Ishikawa (cell line): Measurements from ENCODE around the gene TEX48.

Source experiments
- CEBPB ChIP-seq: IDR thresholded peaks from 2 replicates; pipeline ENCODE4 v1.6.1; 2012
- CREB1 ChIP-seq: IDR thresholded peaks from 2 replicates; pipeline ENCODE4 v1.6.1; 2012; ENCODE audit warnings: low read depth
- EGR1 ChIP-seq: IDR thresholded peaks from 2 replicates; pipeline ENCODE4 v1.6.1; 2012
- EP300 ChIP-seq: IDR thresholded peaks from 2 replicates; pipeline ENCODE4 v1.6.1; 2012; ENCODE audit warnings: borderline replicate concordance
- FOXM1 ChIP-seq: IDR thresholded peaks from 2 replicates; pipeline ENCODE4 v1.6.1; 2012; ENCODE audit warnings: low read depth, borderline replicate concordance
- NFIC ChIP-seq: IDR thresholded peaks from 2 replicates; pipeline ENCODE4 v1.6.1; 2012
- RAD21 ChIP-seq: IDR thresholded peaks from 2 replicates; pipeline ENCODE4 v1.6.1; 2012; ENCODE audit warnings: low read depth
- TAF1 ChIP-seq: IDR thresholded peaks from 2 replicates; pipeline ENCODE4 v1.6.1; 2012; ENCODE audit warnings: low read depth, mild to moderate bottlenecking
- TCF12 ChIP-seq: IDR thresholded peaks from 2 replicates; pipeline ENCODE4 v1.6.1; 2012; ENCODE audit warnings: low read depth
- TEAD4 ChIP-seq: IDR thresholded peaks from 2 replicates; pipeline ENCODE4 v1.6.1; 2012
- YY1 ChIP-seq: IDR thresholded peaks from 2 replicates; pipeline ENCODE4 v1.6.1; 2012; ENCODE audit warnings: low read depth
- ZBTB7A ChIP-seq: IDR thresholded peaks from 2 replicates; pipeline ENCODE4 v1.6.1; 2012; ENCODE audit warnings: low read depth
- TF ChIP-seq, protein P1 (sequence below): IDR thresholded peaks from 2 replicates; pipeline ENCODE4 v1.6.1; 2012
- TF ChIP-seq, protein P2 (sequence below): IDR thresholded peaks from 2 replicates; pipeline ENCODE4 v1.6.1; 2012; ENCODE audit warnings: low read depth, mild to moderate bottlenecking
- TF ChIP-seq, protein P3 (sequence below): IDR thresholded peaks from 2 replicates; pipeline ENCODE4 v1.6.1; 2012

The TEX48 gene

GRCh38 chr9:114719290-114719689 is 37.3 kb upstream of the TEX48 start:
- TF ChIP-seq FOXM1 (no peak), CEBPB (no peak), EP300 (no peak), RAD21 (no peak), CREB1 (no peak), TEAD4 (no peak), TCF12 (no peak), NFIC (no peak)
- TF ChIP-seq, protein P1, sequence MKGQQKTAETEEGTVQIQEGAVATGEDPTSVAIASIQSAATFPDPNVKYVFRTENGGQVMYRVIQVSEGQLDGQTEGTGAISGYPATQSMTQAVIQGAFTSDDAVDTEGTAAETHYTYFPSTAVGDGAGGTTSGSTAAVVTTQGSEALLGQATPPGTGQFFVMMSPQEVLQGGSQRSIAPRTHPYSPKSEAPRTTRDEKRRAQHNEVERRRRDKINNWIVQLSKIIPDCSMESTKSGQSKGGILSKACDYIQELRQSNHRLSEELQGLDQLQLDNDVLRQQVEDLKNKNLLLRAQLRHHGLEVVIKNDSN, result no peak
- TF ChIP-seq, protein P2, sequence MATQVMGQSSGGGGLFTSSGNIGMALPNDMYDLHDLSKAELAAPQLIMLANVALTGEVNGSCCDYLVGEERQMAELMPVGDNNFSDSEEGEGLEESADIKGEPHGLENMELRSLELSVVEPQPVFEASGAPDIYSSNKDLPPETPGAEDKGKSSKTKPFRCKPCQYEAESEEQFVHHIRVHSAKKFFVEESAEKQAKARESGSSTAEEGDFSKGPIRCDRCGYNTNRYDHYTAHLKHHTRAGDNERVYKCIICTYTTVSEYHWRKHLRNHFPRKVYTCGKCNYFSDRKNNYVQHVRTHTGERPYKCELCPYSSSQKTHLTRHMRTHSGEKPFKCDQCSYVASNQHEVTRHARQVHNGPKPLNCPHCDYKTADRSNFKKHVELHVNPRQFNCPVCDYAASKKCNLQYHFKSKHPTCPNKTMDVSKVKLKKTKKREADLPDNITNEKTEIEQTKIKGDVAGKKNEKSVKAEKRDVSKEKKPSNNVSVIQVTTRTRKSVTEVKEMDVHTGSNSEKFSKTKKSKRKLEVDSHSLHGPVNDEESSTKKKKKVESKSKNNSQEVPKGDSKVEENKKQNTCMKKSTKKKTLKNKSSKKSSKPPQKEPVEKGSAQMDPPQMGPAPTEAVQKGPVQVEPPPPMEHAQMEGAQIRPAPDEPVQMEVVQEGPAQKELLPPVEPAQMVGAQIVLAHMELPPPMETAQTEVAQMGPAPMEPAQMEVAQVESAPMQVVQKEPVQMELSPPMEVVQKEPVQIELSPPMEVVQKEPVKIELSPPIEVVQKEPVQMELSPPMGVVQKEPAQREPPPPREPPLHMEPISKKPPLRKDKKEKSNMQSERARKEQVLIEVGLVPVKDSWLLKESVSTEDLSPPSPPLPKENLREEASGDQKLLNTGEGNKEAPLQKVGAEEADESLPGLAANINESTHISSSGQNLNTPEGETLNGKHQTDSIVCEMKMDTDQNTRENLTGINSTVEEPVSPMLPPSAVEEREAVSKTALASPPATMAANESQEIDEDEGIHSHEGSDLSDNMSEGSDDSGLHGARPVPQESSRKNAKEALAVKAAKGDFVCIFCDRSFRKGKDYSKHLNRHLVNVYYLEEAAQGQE, result no peak
- TF ChIP-seq, protein P3, sequence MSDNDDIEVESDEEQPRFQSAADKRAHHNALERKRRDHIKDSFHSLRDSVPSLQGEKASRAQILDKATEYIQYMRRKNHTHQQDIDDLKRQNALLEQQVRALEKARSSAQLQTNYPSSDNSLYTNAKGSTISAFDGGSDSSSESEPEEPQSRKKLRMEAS, result no peak

DNA sequence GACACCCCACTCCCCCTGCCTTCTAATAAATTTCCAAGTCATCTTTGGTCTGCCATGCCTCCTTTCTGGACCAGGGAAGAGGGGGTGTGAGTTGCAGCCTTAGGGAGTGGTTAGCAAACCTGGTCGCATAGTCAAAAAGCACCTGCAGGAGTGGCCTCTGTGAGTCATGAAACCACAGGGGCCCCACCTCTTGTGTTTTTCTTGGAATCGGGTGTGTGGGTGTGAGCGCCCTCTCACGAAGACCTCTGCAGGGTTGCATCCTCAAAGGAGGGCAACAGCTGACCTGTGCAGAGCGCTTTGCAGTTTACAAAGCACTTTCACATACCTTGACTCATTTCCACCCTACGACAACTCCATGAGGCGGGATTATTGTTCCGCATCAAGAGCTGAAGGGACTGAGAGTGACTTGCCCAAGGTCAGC is 36.8 kb upstream of the TEX48 start:
- TF ChIP-seq ZBTB7A, result no peak
- no peak for TF ChIP-seq CREB1
- TF ChIP-seq NFIC, result peak; percentile 76
- TF ChIP-seq, protein P3, result peak; percentile 36
- peak; percentile 28; the same call in 1 of the 2 replicates for TF ChIP-seq RAD21
- peak; percentile 62 for TF ChIP-seq EP300
- TF ChIP-seq, protein P1, result 0 out of 2 replicates have a peak, but pooled peaks have one; percentile 7
- TF ChIP-seq TEAD4, result peak; percentile 20; the same call in 1 of the 2 replicates
- TF ChIP-seq, protein P2, result no peak
- no peak for TF ChIP-seq YY1
- TF ChIP-seq FOXM1, result peak; percentile 33; the same call in 1 of the 2 replicates
- no peak for TF ChIP-seq CEBPB
- TF ChIP-seq TAF1, result no peak
- TF ChIP-seq TCF12, result peak; percentile 62
- peak; percentile 67 for TF ChIP-seq EGR1

- TF ChIP-seq YY1, result no peak
Observed at GRCh38 chr9:114717908-114718486, 36.0 kb upstream of the TEX48 start.

DNA sequence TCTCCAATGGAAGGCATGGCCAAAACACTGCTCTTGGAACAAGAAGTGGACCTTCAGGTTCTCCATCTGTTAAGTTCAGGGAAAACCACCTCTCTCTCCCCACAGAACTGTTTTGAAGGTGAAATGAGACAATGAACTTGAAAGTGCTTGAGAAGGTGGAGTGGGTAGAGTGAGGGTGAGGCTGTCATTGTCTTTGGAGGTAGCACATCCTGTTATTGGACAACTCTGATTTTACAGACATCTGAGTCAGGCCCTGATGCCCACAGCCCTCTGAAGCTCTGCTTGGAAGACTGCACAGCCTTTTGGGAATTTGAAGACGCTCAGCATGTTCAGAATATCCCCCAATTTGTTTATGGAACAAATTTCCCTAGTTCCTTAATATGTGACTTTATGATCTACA is 27.6 kb upstream of the TEX48 start:
- TF ChIP-seq RAD21, result no peak
- no peak for TF ChIP-seq TAF1

- TF ChIP-seq EGR1 (no peak), CREB1 (no peak)
Observed at GRCh38 chr9:114706711-114707110, 24.7 kb upstream of the TEX48 start.

DNA sequence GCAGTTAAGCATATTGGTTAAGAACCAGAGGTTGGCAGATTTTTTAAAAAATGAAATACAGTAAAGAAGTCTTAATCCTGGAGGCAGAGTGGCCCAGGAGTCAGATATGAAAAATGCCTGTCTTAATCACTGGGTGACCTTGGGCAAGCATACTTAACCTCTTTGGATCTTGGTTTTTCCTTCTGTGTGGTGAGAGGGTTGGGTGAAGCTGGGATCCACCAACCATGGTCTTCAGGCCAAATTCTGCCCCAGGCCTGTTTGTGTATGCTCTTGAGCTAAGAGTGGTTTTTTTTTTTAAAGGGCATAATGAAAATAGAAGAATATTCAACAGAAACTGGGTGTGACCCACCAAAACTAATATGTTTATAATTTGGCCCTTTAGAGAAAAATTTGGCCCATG is 20.0 kb upstream of the TEX48 start:
- TF ChIP-seq EP300 (no peak), CEBPB (no peak), TCF12 (no peak), YY1 (no peak), TAF1 (no peak), CREB1 (no peak), RAD21 (no peak), TEAD4 (no peak), NFIC (no peak), FOXM1 (no peak), ZBTB7A (no peak), EGR1 (no peak)
- TF ChIP-seq, protein P1, result no peak
- TF ChIP-seq, protein P2, result no peak
- TF ChIP-seq, protein P3, result no peak
